DMS53 (cell line): Measurements from ENCODE around the gene CADPS.

Source experiments
- DNase-seq: peaks from one replicate; lab custom pipeline; 2025; lab: John Stamatoyannopoulos, UW

Gene CADPS

GRCh38 chr3:62632510-62633294 lies 242.5 kb downstream of the CADPS start:
- DNase-seq, result no peak

- DNase-seq, result no peak
Measured at GRCh38 chr3:62631488-62631887, 243.7 kb downstream of the CADPS start.

GRCh38 chr3:62630664-62631063 lies 244.6 kb downstream of the CADPS start:
- DNase-seq, result no peak

- DNase-seq, result no peak
Measured at GRCh38 chr3:62625268-62625667, 249.9 kb downstream of the CADPS start.

GRCh38 chr3:62624185-62624584 lies 251.0 kb downstream of the CADPS start:
- DNase-seq, result no peak

- DNase-seq, result peak; percentile 43
Measured at GRCh38 chr3:62622553-62623174, 252.6 kb downstream of the CADPS start.

GRCh38 chr3:62621925-62622324 lies 253.3 kb downstream of the CADPS start:
- no peak for DNase-seq

GRCh38 chr3:62621176-62621575 lies 254.0 kb downstream of the CADPS start:
- no peak for DNase-seq

GRCh38 chr3:62615258-62615849 lies 259.9 kb downstream of the CADPS start:
- no peak for DNase-seq

GRCh38 chr3:62614527-62614926 lies 260.7 kb downstream of the CADPS start:
- peak; percentile 4 for DNase-seq

- no peak for DNase-seq
Measured at GRCh38 chr3:62611541-62612240, 263.5 kb downstream of the CADPS start.

- DNase-seq, result peak; percentile 1
Measured at GRCh38 chr3:62607287-62608029, 267.8 kb downstream of the CADPS start.

GRCh38 chr3:62605413-62606068 lies 269.7 kb downstream of the CADPS start:
- no peak for DNase-seq

- DNase-seq, result no peak
Measured at GRCh38 chr3:62604751-62605351, 270.4 kb downstream of the CADPS start.

- DNase-seq, result no peak
Measured at GRCh38 chr3:62604298-62604697, 270.9 kb downstream of the CADPS start.

- DNase-seq, result peak; percentile 2
Measured at GRCh38 chr3:62602987-62603386, 272.2 kb downstream of the CADPS start.

- DNase-seq, result peak; percentile 8
Measured at GRCh38 chr3:62602129-62602770, 273.0 kb downstream of the CADPS start.

- DNase-seq, result peak; percentile 68
Measured at GRCh38 chr3:62601238-62602070, 273.8 kb downstream of the CADPS start.

- DNase-seq, result peak; percentile 6
Measured at GRCh38 chr3:62600033-62600432, 275.2 kb downstream of the CADPS start.
